Keratinocyte (primary cell): ENCODE measurements around the gene SETD6. TPM values are rescaled to one million over a fixed set of nuclear protein-coding genes. Genes with fewer than 3 reads are reported as not detected.

Source experiments
- DNase-seq: peaks from one replicate; pipeline ENCODE4 v3.0.0-alpha.2; 2011; ENCODE audit warnings: low read depth, missing footprints, low spot score
- FAIRE-seq: peaks from 2 replicates; lab custom pipeline; 2011; peaks lifted over from hg19 to GRCh38; lab: Jason Lieb, UNC
- H2AFZ ChIP-seq: 2 replicates; pipeline ENCODE4 v1.6.0; 2012; ENCODE audit warnings: low read length, control low read depth, inconsistent platforms; ENCODE audit not compliant: control insufficient read depth
- H3K27ac ChIP-seq: 2 replicates; pipeline ENCODE4 v1.5.1; 2011; ENCODE audit warnings: low read length; ENCODE audit not compliant: control insufficient read depth, insufficient read depth
- H3K27me3 ChIP-seq: 3 replicates; pipeline ENCODE4 v1.6.0; 2011; ENCODE audit warnings: low read length; ENCODE audit not compliant: control insufficient read depth, insufficient read depth; ENCODE audit errors: extremely low read depth
- H3K36me3 ChIP-seq, 2 experiments: 2 replicates in 1 of 2; 3 replicates in 1 of 2; pipeline ENCODE4 v1.5.1; 2011; ENCODE audit warnings: low read length in 2 of 2, mild to moderate bottlenecking in 1 of 2; ENCODE audit not compliant: control insufficient read depth in 2 of 2, insufficient read depth in 2 of 2; ENCODE audit errors: extremely low read depth in 1 of 2
- H3K4me1 ChIP-seq: 3 replicates; pipeline ENCODE4 v1.5.1; 2011; ENCODE audit warnings: low read length; ENCODE audit not compliant: control insufficient read depth, insufficient read depth; ENCODE audit errors: extremely low read depth
- H3K4me2 ChIP-seq: 3 replicates; pipeline ENCODE4 v1.6.0; 2011; ENCODE audit warnings: low read depth, low read length; ENCODE audit not compliant: control insufficient read depth, insufficient read depth; ENCODE audit errors: extremely low read depth
- H3K4me3 ChIP-seq, 3 experiments: fragments of 200-600 bp in 1 of 3; sonication (generic) in 1 of 3; 2 replicates in 2 of 3; 3 replicates in 1 of 3; pipeline ENCODE4 v1.5.1; 2011 to 2016; ENCODE audit warnings: low read length in 3 of 3, mild to moderate bottlenecking in 3 of 3, control low read depth in 2 of 3, inconsistent platforms in 1 of 3, low read depth in 1 of 3, mixed read lengths in 1 of 3, mixed run types in 1 of 3, moderate library complexity in 1 of 3; ENCODE audit not compliant: control insufficient read depth in 2 of 3, insufficient read depth in 2 of 3; ENCODE audit errors: extremely low read depth in 1 of 3
- H3K79me2 ChIP-seq: 2 replicates; pipeline ENCODE4 v1.6.0; 2012; ENCODE audit warnings: low read length; ENCODE audit not compliant: control insufficient read depth, insufficient read depth
- H3K9ac ChIP-seq: 3 replicates; pipeline ENCODE4 v1.6.0; 2011; ENCODE audit warnings: low read length; ENCODE audit not compliant: control insufficient read depth, insufficient read depth; ENCODE audit errors: extremely low read depth
- H3K9me1 ChIP-seq: 3 replicates; pipeline ENCODE4 v1.6.0; 2011; ENCODE audit warnings: low read length; ENCODE audit not compliant: control insufficient read depth, insufficient read depth; ENCODE audit errors: extremely low read depth
- H3K9me3 ChIP-seq: 2 replicates; pipeline ENCODE4 v1.5.1; 2012; ENCODE audit warnings: low read depth, low read length; ENCODE audit not compliant: control insufficient read depth
- H4K20me1 ChIP-seq: 3 replicates; pipeline ENCODE4 v1.6.0; 2011; ENCODE audit warnings: low read length; ENCODE audit not compliant: control insufficient read depth, insufficient read depth; ENCODE audit errors: extremely low read depth
- EZH2 ChIP-seq: IDR thresholded peaks from one replicate; pipeline ENCODE4 v1.6.1; 2012; ENCODE audit warnings: inconsistent platforms, mild to moderate bottlenecking, low read length, moderate library complexity
- dilution Hi-C: fragments of 300-500 bp; cut with MboI; formaldehyde crosslinking; loops from one replicate; pipeline ENCODE4 v1.7.0; 2020; ENCODE audit warnings: low sequenced_read_pairs; ENCODE audit not compliant: extremely low pct_ligation_motif_present
- polyA plus RNA-seq, 5 experiments: library from polyadenylated mRNA; depleted of rRNA in 3 of 5; stranded (reverse) in 3 of 5; stranded (forward) in 1 of 5; unstranded in 1 of 5; fragments of >200 nt; gene quantifications; 1 replicate in 1 of 5; 2 replicates in 3 of 5; 3 replicates in 1 of 5; pipeline versions ENCODE4 v1.2.1 to v1.2.3, GENCODE V29; 2011 to 2012; ENCODE audit warnings: missing spikeins in 2 of 5, low read depth in 1 of 5, low replicate concordance in 1 of 5
- TF ChIP-seq, protein P1 (sequence below), 3 experiments: IDR thresholded peaks in 1 of 3; conservative IDR thresholded peaks in 1 of 3; optimal IDR thresholded peaks in 1 of 3; 2 replicates in 2 of 3; 3 replicates in 1 of 3; pipeline versions ENCODE3 to v1.5.1; 2011; ENCODE audit warnings: low read length in 3 of 3, mild to moderate bottlenecking in 3 of 3, moderate library complexity in 2 of 3, control low read depth in 1 of 3, inconsistent platforms in 1 of 3; ENCODE audit not compliant: insufficient read depth in 2 of 3; ENCODE audit errors: extremely low read depth in 1 of 3

SETD6 gene
- polyA plus RNA-seq, 1 donor (not counting 4 experiments of a cell fraction or from before 2014, with no cell fraction given): 13.5 TPM

DNA sequence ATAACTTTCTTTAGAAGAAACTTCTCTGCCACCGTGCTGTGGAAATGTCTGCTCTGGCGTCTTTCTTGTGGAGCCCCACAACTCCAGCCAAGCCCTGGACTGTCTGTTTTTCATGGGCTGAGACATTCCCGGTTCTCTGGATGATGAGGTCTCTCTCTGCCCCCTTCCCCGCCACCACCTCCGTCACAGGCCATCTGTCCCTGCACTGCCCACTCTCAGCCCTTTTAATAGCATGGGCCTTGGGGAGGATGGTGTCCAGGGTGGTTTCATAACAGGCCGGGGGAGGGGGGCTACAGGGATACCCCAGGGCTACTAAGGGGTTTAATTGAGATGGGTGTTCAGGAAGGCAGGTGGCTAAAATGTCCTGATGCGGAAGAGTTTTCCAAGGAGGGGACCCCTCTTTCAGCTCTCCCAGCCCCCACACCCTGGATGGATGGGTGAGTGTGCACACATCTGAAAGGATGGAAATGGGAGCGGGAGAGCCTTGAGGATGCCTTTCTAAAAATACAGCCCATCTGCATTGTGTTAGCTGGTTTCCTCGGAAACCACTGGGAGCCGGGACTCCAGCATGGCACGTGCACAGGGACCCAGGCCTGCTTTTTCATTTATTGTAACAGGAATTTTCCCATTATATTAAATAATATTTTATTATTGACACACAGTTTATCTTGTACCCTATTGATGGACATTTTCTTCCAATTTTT lies 30.0 kb upstream of the SETD6 start:
- Histone ChIP-seq H3K36me3 (no peaks in the 10 kb centered on the region), H3K4me1 (no peaks in the 10 kb centered on the region), H3K27me3 (no peaks in the 10 kb centered on the region), H2AFZ (no peak overlapping the region), H3K9me1 (no peaks in the 10 kb centered on the region), H4K20me1 (no peaks in the 10 kb centered on the region), H3K4me2 (no peak overlapping the region), H3K4me3 (no peak overlapping the region), H3K9me3 (no peaks in the 10 kb centered on the region), H3K79me2 (no peaks in the 10 kb centered on the region), H3K27ac (no peak overlapping the region), H3K9ac (no peak overlapping the region)
- DNase-seq (no peak), FAIRE-seq (no peak)
- TF ChIP-seq, protein P1, sequence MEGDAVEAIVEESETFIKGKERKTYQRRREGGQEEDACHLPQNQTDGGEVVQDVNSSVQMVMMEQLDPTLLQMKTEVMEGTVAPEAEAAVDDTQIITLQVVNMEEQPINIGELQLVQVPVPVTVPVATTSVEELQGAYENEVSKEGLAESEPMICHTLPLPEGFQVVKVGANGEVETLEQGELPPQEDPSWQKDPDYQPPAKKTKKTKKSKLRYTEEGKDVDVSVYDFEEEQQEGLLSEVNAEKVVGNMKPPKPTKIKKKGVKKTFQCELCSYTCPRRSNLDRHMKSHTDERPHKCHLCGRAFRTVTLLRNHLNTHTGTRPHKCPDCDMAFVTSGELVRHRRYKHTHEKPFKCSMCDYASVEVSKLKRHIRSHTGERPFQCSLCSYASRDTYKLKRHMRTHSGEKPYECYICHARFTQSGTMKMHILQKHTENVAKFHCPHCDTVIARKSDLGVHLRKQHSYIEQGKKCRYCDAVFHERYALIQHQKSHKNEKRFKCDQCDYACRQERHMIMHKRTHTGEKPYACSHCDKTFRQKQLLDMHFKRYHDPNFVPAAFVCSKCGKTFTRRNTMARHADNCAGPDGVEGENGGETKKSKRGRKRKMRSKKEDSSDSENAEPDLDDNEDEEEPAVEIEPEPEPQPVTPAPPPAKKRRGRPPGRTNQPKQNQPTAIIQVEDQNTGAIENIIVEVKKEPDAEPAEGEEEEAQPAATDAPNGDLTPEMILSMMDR (optimal IDR thresholded peaks at IDR 0.05 in 1 of 3, IDR thresholded peaks at IDR 0.05 in 1 of 3, conservative IDR thresholded peaks at IDR 0.05 in 1 of 3; ENCODE audit: extremely low read depth in 1 of 3, insufficient read depth in 2 of 3, low read length in 3 of 3): no peak
- TF ChIP-seq EZH2: no peak
- dilution Hi-C loops: no loop called here

DNA sequence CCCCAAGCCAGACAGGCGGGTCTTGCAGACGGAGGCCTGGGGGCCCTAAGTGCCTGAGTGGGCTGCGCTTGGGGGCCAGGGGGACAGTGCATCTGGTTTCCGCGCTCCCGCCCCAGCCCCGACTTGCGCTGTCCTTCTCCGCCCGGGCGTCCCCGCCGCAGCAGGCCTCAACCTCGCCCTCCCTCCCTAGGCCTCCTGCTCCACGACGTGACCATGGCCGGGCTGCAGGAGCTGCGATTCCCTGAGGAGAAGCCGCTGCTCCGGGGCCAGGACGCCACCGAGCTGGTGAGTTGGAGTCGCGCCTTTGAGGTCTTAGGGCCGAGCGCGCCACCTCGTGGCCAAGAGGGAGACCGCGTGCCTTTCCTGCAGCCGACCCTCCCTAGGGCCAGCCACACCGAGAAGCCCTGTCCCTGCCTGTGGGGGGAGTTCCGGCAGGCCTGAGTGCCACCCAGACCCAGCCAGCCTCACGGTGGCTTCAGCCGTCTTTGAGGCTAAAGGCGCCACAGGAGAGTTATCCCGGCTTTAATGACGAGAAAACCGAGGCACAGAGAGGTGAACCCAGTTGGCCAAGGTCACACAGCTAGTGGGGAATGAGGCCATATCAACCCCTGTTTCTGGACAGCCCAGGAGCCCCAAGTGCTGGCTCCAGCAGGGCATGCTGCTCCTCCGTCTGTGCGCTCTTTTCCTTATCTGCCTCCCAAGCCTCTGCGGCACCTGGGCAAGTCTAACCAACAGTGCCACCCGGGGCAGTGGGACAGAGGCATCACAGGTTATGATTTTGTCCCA lies 27.6 kb upstream of the SETD6 start:
- H3K4me2 ChIP-seq: no peak overlapping the region
- no peaks in the 10 kb centered on the region for H3K27me3 ChIP-seq
- H3K9me3 ChIP-seq: no peaks in the 10 kb centered on the region
- no peaks in the 10 kb centered on the region for H3K9me1 ChIP-seq
- H3K79me2 ChIP-seq: no peaks in the 10 kb centered on the region
- H2AFZ ChIP-seq: no peak overlapping the region
- no peak for DNase-seq
- dilution Hi-C loops: no loop called here
- H3K27ac ChIP-seq: no peak overlapping the region
- TF ChIP-seq EZH2: no peak
- TF ChIP-seq, protein P1 (optimal IDR thresholded peaks at IDR 0.05 in 1 of 3, IDR thresholded peaks at IDR 0.05 in 1 of 3, conservative IDR thresholded peaks at IDR 0.05 in 1 of 3; ENCODE audit: extremely low read depth in 1 of 3, insufficient read depth in 2 of 3, low read length in 3 of 3): peak; percentile 69 to 96 (median 96)
- H3K9ac ChIP-seq: no peak overlapping the region
- peak; percentile 60 for FAIRE-seq
- no peaks in the 10 kb centered on the region for H3K36me3 ChIP-seq
- no peaks in the 10 kb centered on the region for H3K4me1 ChIP-seq
- H3K4me3 ChIP-seq: no peak overlapping the region
- no peaks in the 10 kb centered on the region for H4K20me1 ChIP-seq
